Measurements from ENCODE around the gene ATL1.
"Not testable (repeated sequence)": the region's sequence is repeated elsewhere in the genome, so short reads cannot be mapped to it uniquely, and the experiment has no call there.

The ATL1 gene

GRCh38 chr14:50603565-50603964, 43.6 kb downstream of the ATL1 start:
- no peak for DNase-seq

DNA sequence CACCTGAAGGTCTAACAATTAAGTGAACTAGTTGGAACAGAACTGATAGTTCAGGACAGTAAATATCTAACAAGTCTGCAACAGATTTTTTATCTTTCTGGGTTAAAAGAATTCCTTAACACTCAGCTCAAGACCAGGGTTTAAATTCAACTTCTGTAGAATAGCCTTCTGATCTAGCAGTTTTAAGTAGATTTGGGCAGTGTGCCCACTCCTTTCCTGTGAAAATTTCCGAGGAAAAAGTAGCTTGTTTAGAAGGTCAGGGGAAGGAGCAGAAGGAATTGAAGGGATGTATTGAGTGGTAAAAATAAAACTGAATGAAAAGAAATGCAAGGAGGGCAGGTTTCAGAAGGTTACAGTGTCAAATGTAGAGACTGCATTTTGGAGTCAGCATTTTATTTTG, 45.8 kb downstream of the ATL1 start:
- DNase-seq, result peak; percentile 44

DNA sequence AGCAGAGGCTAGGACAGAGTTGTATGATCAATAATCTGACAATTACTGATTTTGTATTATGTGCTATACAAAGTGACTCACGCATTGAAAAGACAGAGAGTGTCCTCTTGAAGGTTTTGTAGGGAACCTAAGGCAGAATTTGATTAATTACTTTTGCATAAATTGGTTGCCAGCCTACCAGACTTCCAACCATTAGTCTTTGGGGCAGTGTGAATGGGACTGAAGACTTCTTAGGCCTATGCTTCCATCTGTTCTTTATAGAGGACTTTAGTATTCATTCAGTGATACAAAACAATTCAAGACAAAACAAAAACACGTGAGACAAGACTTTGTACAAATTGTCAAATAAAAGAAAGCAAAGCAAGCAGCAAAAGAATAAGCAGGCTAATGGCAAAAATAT, 46.5 kb downstream of the ATL1 start:
- DNase-seq, result no peak

DNA sequence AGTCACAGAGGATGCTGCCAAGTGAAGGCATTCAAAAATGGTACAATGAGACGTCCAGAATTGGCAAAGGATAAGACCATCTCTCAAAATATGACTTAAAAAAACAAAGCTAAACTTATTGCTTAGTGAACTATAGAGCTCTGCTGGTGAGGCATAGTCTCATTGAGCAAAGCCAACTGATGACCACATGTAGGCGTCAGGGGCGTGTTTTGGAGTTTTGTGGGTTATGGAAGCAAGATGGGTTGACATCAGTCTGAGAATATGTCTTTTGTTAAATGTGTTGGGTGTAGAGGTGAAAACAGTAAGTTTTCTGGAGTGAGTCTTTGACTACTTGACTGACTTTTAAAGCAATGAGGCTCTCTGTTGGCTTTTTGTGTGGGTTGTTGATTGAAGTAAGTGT, 47.2 kb downstream of the ATL1 start:
- peak; percentile 68 for DNase-seq

DNA sequence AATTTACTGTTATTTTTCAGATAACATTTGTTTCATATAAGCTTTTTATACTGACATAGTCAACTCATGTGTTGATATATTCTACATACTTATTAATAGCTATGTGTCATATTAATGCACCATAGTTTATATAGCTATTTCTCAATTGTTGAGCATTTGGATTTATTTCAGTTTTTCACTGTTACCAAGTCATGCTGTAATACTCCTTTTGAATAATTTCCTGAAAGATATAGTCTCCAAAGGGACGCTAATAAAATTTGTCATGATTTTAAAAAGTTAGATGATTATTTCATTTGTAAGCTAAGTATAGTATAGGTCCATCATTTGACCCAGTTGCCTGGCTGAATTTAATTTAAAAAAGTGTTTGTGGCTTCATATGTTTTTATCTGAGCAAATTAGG, 47.8 kb downstream of the ATL1 start:
- DNase-seq, result no peak

DNA sequence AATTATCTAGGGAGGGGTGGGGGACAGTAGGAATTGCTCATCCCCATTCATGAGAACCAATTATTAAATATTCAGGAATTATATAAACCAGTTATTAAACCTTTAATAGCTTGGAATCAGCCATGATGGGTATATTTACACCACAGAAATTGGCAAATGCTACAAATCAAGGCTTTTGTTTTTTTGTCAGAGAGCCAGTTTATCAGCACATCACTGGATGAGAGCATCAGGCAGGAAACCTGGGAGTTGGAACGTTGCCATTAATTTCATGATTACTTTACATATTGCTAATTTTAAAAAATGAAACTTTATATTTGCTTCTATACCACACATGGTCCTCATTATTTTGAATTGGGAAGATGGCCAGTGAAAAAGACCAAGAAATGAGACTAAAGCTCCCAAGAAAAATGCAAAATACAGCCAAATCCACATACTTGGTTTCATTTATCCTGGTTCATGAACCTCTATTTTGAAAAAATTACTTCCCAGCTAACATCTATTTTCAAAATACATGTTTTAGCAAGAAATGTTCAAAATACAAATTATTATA, 48.4 kb downstream of the ATL1 start:
- peak; percentile 60 for DNase-seq

DNA sequence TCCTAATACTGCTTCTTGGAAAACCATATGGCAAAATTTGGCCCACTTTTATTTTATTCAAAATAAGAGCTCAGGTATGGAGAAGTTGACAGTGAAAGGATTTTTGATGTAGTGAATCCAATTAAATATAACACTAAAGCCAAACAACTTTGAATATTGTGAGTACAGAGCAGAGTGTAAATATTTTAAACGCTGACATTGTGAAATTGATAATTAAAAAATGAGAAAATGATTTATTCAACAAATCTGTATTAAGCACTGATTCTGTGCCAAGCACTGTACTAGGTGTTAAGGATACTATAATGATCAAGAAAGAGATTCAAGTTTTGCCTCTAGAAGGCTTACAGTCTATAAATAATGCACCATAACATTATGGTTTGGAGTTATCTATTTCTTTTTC, 50.5 kb downstream of the ATL1 start:
- no peak for DNase-seq

- DNase-seq, result no peak
These were observed 52.9 kb downstream of the ATL1 start for GRCh38 chr14:50612806-50613205.

- no peak for DNase-seq
These were observed 55.1 kb downstream of the ATL1 start for GRCh38 chr14:50615056-50615455.

DNA sequence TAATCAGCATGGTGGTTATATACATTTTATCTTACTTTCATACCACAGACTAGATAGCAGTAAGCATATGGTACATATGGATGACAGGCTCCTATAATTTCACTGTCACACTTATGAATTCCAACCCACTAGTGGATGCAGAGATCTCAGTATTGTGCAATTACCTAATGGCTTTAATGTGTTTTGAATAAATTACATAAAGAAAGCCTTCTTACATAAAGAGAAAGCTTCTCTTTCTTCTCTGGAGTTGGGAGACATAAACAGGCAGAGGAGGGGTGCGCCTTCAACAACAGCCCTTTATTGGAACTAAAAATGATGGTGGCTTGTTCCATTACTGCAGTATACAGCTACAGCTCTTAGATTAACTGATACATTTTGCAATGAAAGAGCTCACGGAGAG, 55.6 kb downstream of the ATL1 start:
- DNase-seq, result peak; percentile 55

- no peak for DNase-seq
These were observed 56.3 kb downstream of the ATL1 start for GRCh38 chr14:50616275-50616674.

DNA sequence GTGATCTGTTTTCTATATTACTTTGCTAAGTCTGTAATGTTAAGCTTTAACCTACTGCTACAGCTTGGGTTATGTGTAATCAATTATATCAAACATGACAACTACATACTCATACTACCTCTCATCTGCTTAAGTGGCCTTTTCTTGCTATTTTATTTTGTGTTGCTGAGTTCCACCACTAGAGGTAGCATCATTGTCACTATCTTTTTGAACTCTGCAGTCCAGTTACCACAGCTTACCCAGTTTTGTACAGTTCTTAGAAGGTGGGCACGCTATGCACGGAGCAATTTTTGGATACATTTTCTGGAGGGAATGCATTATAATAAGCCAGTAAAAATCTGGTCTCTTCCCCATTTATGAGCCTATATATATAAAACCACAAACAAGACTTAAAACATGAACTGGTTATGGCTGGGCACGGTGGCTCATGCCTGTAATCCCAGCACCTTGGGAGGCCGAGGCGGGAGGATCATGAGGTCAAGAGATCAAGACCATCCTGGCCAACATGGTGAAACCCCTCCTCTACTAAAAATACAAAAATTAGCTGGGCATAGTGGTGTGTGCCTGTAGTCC, 59.7 kb downstream of the ATL1 start:
- peak; percentile 48 for DNase-seq

GRCh38 chr14:50620341-50620740, 60.4 kb downstream of the ATL1 start:
- peak; percentile 19 for DNase-seq

DNA sequence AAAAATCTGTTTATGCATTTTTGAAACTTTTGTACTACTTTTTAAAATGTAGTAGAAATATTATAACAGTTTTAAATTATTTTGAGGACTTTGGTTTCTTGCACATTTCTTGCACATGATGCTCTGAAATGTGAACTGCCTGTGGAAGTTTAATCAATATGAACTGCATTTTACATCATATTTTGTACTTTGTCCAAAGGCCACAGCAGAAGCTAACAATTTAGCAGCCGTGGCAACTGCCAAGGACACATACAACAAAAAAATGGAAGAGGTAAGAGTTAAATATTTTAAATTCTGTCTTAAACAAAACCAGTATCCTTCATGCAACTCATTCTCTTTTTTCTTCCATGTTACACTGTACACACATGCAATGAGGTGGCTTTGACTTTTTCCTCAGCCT, 63.0 kb downstream of the ATL1 start:
- DNase-seq, result no peak

DNA sequence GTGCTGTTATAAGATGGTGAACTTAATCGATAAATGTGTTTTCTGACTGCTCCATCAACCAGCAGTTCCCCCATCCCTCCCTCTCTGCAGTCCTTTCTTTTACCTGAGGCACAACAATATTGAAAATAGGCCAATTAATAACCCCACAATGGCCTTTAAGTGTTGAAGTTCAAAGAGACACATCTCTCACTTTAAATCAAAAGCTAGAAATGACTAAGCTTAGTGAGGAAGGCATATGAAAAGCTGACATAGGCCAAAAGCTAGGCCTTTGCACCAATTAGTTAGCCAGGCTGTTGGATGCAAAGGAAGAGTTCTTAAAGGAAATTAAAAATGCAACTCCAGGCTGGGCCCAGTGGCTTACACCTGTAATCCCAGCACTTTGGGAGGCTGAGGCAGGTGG, 64.5 kb downstream of the ATL1 start:
- DNase-seq, result no peak

DNA sequence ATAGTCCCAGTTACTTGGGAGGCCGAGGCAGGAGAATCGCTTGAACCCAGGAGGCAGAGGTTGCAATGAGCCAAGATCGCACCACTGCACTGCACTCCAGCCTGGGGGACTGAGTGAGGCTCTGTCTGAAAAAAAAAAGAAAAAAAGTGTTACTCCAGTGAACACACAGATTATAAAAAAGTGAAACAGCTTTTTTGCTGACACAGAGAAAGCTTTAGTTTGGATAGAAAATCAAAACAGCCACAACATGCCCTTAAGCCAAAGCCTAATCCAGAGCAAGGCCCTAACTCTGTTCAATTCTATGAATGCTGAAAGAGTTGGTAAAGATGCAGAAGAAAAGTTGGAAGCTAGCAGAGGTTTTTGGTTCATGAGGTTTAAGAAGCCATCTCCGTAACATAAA, 65.0 kb downstream of the ATL1 start:
- DNase-seq, result not testable (repeated sequence)

- DNase-seq, result peak; percentile 30
These were observed 71.5 kb downstream of the ATL1 start for GRCh38 chr14:50631408-50631821.

DNA sequence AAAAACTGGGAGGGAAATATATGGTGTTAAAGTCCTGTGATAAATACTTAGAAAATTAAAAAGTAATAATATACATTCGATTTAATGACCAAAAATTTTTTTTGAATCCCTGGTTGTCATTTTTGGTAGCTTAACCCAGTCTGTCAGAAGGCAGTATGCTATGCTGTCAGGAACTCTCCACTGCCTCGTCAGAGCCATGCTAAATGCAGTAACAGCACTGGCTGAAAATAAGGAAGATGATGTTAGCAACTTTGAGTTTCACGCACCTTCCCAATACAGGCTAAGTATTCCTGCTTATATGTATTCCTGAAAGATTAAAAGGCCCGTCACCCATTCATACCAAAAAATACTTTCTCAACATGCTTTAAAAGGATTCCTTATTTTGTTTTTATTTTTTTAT, 74.0 kb downstream of the ATL1 start:
- DNase-seq, result no peak

DNA sequence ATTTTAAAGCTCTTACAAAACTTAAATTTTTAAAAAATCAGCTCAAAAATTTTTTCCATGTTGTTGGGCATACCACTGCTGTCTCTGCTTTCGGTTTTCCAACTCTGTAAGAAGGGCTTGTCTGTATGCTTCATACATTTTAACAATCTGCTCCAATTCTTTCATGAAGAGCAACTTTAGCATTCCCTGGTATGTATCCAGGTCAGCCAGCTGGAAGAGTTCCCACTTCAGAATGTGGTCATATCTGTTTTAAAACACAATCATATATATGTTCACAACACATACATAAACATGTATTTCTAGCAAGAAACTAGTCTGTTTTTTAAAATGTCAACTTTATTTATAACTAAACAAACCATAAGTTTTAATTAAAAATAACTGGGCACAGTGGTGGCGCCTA, 75.2 kb downstream of the ATL1 start:
- DNase-seq, result peak; percentile 33

DNA sequence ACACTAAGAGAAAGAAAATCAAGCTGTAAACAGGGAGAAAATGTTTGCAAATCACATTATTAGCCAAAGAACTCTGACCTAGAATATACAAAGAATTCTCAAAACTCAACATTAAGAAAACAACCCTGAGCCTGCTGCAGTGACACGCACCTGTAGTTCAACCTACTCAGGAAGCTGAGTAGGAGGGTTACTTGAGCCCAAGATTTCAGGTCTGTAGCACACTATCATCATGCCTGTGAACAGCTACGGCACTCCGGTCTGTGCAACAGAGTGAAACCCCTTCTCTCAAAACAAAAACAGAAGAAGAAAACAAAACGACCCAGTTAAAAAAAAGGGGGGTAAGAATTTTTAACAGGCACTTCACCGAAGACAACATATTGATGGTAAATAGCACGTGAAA, 87.3 kb downstream of the ATL1 start:
- DNase-seq, result no peak

GRCh38 chr14:50647753-50648152, 87.8 kb downstream of the ATL1 start:
- peak; percentile 60 for DNase-seq

DNA sequence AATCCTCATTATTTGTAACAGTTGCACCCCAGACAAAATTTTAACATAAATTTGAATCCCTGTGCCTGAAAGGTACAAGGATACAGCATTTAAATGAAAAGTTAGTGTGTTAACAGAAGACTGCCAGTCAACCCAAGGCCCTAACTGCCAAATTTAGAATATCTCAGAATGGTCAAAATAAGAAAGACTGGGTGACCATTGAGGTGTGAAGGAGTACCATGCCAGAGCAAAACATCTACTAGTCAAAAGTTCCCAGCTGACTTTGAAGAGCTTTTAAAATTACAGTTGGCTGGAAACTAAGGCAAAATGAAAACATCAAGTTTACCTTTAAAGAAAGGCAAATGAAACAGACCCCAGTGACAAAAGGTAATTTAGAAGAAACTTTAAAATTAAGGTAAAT, 89.7 kb downstream of the ATL1 start:
- DNase-seq, result no peak

GRCh38 chr14:50656776-50657175, 96.8 kb downstream of the ATL1 start:
- no peak for DNase-seq

- no peak for DNase-seq
These were observed 97.8 kb downstream of the ATL1 start for GRCh38 chr14:50657753-50658152.

GRCh38 chr14:50658203-50658602, 98.3 kb downstream of the ATL1 start:
- peak; percentile 58 for DNase-seq
